ENCODE data around the gene TMEM108.

The TMEM108 gene

DNA sequence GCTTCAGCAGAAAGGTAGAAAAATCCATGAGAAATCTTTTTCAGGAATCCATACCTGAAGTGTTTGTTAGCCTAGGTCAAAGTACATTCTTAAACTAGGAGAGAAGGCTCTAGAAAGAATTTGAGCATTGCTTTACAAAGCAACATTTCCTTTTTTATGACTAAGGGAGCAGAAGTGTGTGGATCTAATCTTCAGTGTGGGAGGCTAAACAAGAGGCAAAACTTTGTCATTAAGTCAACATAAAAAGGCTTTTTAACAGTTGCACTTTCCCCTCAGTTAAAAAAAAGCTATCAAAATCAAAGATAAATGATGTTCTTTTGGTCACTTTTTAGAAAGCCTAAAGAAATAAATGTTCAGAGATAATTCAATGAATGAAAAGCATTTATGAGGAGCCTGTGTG is 154.8 kb downstream of the TMEM108 start:
- no peaks in the 10 kb centered on the region for H3K36me3 Mint-ChIP-seq (ENCODE audit: insufficient read depth)
- ATAC-seq (replicated peaks; ENCODE audit: extremely low read depth, poor library complexity, severe bottlenecking) (no peak), DNase-seq (ENCODE audit: low spot score in 2 of 2) (no peak)
- H3K27ac Mint-ChIP-seq (ENCODE audit: low read depth), result no peak overlapping the region
- H3K4me3 Mint-ChIP-seq, result no peak overlapping the region
- H3K9me3 Mint-ChIP-seq, result no peaks in the 10 kb centered on the region
- no peaks in the 10 kb centered on the region for H3K27me3 Mint-ChIP-seq
- no peaks in the 10 kb centered on the region for H3K4me1 Mint-ChIP-seq

DNA sequence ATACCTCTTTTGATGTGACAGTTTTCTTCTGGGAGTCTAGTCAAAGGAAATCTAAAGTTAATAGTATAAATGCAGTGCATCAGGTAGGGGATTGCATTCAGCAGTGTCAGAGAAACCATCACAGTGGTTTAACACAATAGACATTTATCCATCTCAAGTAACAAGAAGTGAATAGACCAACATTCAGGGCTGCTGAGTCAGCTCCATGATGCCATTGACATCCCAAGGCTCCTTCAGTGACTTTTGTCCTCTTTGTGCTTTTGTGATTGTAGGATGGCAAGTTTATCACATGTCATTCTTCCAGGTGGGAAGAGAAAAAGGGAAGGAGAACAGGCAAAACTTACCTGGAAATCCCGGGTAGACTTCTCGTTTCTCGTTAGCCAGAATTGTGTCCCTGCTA is 158.3 kb downstream of the TMEM108 start:
- no peak overlapping the region for H3K4me3 Mint-ChIP-seq
- no peaks in the 10 kb centered on the region for H3K27me3 Mint-ChIP-seq
- no peaks in the 10 kb centered on the region for H3K4me1 Mint-ChIP-seq
- ATAC-seq (replicated peaks; ENCODE audit: extremely low read depth, poor library complexity, severe bottlenecking), result no peak
- H3K9me3 Mint-ChIP-seq, result no peaks in the 10 kb centered on the region
- H3K27ac Mint-ChIP-seq (ENCODE audit: low read depth), result no peak overlapping the region
- DNase-seq (ENCODE audit: low spot score in 2 of 2), result no peak
- H3K36me3 Mint-ChIP-seq (ENCODE audit: insufficient read depth), result no peaks in the 10 kb centered on the region

DNA sequence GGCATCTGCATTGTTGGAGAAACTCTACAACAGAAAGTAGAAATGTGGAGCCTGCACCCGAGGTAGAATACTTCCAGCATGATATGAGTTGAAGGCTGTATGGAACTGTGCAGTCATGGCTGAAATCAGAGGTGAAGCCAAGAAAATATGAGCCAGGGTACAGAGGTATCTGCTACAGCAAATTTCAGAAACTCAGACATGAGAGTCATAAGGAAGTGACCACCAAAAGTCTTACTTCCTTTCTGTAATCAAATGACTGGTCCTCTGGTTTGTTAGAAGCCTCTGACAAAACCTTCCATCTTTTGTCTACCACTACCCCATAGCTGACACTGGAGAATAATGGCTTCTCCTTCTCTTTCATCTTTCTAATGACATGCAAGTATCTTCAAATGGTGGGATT is 159.4 kb downstream of the TMEM108 start:
- no peaks in the 10 kb centered on the region for H3K36me3 Mint-ChIP-seq (ENCODE audit: insufficient read depth)

DNA sequence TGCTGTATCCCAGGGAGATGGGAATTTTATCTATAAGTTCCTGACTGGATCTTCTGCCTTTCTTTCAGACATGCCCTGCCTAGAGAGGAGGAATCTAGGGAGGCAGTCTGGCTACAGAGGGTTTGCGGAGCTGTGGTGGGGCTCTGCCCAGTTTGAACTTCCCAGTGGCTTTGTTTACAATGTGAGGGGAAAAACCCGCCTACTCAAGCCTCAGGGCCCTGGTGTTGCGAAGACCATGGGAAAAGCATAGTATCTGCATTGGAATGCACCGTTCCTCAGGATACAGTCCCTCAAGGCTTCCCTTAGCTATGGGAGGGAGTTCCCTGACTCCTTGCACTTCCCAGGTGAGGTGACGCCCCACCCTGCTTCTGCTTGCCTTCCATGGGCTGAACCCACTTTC is 168.7 kb downstream of the TMEM108 start:
- DNase-seq (ENCODE audit: low spot score in 2 of 2), result no peak
- H3K4me3 Mint-ChIP-seq, result no peak overlapping the region
- no peak overlapping the region for H3K27ac Mint-ChIP-seq (ENCODE audit: low read depth)
- no peak for ATAC-seq (replicated peaks; ENCODE audit: extremely low read depth, poor library complexity, severe bottlenecking)
- H3K36me3 Mint-ChIP-seq (ENCODE audit: insufficient read depth), result no peaks in the 10 kb centered on the region
- H3K9me3 Mint-ChIP-seq, result peaks cover 12% of the 10 kb centered on the region
- peaks cover 24% of the 10 kb centered on the region for H3K27me3 Mint-ChIP-seq
- H3K4me1 Mint-ChIP-seq, result no peaks in the 10 kb centered on the region

More for the DNA sequence above, 159.4 kb downstream of the TMEM108 start:
- no peaks in the 10 kb centered on the region for H3K9me3 Mint-ChIP-seq
- H3K27ac Mint-ChIP-seq (ENCODE audit: low read depth), result no peak overlapping the region
- DNase-seq (ENCODE audit: low spot score in 2 of 2), result no peak
- no peak overlapping the region for H3K4me3 Mint-ChIP-seq
- ATAC-seq (replicated peaks; ENCODE audit: extremely low read depth, poor library complexity, severe bottlenecking), result no peak
- no peaks in the 10 kb centered on the region for H3K4me1 Mint-ChIP-seq
- H3K27me3 Mint-ChIP-seq, result no peaks in the 10 kb centered on the region

DNA sequence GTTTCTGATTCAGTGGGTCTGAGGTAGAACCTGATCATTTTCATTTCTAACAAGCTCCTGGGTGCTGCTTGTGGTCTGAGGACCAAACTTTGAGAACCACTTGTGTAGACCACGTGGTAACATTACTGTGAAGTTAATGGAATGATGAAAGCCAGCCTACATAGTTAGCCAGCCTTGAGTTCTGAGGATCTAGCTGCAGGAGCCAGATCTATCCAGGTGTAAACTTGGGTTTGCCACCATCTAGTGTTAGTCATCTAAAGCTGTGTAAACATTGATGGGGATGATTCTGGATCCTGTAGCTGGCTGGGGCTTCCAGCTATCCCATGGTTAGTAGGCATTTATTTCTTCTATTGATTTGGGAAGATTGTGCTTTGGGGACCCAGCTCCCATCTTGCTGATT is 170.0 kb downstream of the TMEM108 start:
- ATAC-seq (replicated peaks; ENCODE audit: extremely low read depth, poor library complexity, severe bottlenecking) (no peak), DNase-seq (ENCODE audit: low spot score in 2 of 2) (no peak)
- Mint-ChIP-seq H3K9me3 (peaks cover 9% of the 10 kb centered on the region), H3K27ac (ENCODE audit: low read depth) (no peak overlapping the region), H3K4me3 (no peak overlapping the region), H3K27me3 (peaks cover 23% of the 10 kb centered on the region), H3K36me3 (ENCODE audit: insufficient read depth) (no peaks in the 10 kb centered on the region), H3K4me1 (no peaks in the 10 kb centered on the region)

DNA sequence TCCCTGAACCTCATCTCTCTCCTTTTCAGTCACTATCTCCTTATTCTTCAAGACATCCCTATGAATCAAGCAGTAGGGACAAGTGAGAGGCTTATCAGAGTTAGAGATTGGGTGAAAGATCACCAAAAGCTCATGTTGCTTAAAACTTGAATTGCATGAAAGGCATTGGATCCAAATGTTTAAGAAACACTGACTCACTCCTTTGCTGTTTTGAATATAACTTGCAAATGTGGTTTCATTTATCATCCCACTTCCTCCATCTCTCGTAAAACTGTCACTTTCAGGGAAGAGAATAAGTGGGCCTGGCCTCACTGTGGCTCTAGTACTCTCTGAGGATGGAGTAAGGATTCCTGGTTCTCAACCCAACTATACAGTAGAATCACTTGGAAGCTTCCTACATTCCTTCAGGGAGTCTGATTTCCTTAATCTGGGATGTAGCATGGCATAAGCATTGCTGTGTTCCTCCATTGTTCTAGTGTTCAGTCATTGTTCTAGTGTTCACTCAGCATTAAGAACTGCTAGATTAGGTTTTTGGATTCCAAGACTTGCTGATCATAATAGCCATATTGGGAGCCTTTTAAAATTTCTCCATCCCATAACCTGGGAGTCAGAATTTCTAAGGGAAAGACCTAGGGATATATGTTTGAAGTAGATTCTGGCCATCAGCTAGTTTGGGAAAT is 171.8 kb downstream of the TMEM108 start:
- DNase-seq (ENCODE audit: low spot score in 2 of 2) (no peak), ATAC-seq (replicated peaks; ENCODE audit: extremely low read depth, poor library complexity, severe bottlenecking) (no peak)
- Mint-ChIP-seq H3K4me3 (no peak overlapping the region), H3K36me3 (ENCODE audit: insufficient read depth) (no peaks in the 10 kb centered on the region), H3K4me1 (no peaks in the 10 kb centered on the region), H3K9me3 (no peaks in the 10 kb centered on the region), H3K27ac (ENCODE audit: low read depth) (no peak overlapping the region), H3K27me3 (peaks cover 17% of the 10 kb centered on the region)

DNA sequence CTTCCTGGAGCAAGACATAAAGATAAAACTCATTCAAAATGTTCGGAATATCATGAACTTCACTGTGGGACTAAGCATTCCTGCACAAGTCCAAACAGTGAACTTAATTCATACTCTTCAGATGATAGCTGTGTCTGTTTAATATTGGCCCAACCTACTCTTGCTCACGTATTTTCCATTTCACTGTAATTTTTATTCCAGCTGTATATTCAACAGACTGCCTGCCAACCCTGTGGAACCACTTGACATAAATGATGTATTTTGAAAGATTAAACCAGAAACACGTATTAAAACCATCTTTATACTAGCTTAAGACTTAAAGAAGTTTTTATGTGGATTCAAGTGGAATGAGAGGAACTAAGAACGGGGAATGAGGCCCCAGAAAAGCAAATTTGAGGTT is 172.5 kb downstream of the TMEM108 start:
- no peak for ATAC-seq (replicated peaks; ENCODE audit: extremely low read depth, poor library complexity, severe bottlenecking)
- no peaks in the 10 kb centered on the region for H3K9me3 Mint-ChIP-seq
- H3K36me3 Mint-ChIP-seq (ENCODE audit: insufficient read depth), result no peaks in the 10 kb centered on the region
- DNase-seq (ENCODE audit: low spot score in 2 of 2), result no peak
- H3K4me1 Mint-ChIP-seq, result no peaks in the 10 kb centered on the region
- peaks cover 11% of the 10 kb centered on the region for H3K27me3 Mint-ChIP-seq
- H3K27ac Mint-ChIP-seq (ENCODE audit: low read depth), result no peak overlapping the region
- no peak overlapping the region for H3K4me3 Mint-ChIP-seq

DNA sequence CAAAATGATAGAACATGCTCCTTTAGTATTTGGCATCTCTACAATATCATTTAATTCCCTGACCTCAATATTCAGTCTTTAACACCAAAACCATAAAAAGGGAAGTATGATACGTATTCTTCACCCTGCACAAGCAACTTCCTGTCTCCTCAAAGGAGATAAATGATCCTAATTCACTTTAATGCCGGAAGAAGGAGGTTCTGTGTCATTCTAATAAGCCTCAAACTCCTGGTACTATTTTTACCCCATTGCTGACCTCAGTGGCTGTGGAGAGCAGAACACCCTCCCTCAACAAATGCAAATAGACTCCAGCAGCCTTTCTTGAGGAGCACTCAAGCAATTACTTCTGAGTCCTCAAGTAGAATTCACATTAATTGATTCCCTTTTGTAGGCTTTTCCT is 173.3 kb downstream of the TMEM108 start:
- H3K9me3 Mint-ChIP-seq, result peaks cover under 1% of the 10 kb centered on the region
- H3K4me3 Mint-ChIP-seq, result no peak overlapping the region
- peaks cover 3% of the 10 kb centered on the region for H3K27me3 Mint-ChIP-seq
- H3K4me1 Mint-ChIP-seq, result no peaks in the 10 kb centered on the region
- H3K36me3 Mint-ChIP-seq (ENCODE audit: insufficient read depth), result no peaks in the 10 kb centered on the region
- DNase-seq (ENCODE audit: low spot score in 2 of 2), result no peak
- no peak for ATAC-seq (replicated peaks; ENCODE audit: extremely low read depth, poor library complexity, severe bottlenecking)
- H3K27ac Mint-ChIP-seq (ENCODE audit: low read depth), result no peak overlapping the region

DNA sequence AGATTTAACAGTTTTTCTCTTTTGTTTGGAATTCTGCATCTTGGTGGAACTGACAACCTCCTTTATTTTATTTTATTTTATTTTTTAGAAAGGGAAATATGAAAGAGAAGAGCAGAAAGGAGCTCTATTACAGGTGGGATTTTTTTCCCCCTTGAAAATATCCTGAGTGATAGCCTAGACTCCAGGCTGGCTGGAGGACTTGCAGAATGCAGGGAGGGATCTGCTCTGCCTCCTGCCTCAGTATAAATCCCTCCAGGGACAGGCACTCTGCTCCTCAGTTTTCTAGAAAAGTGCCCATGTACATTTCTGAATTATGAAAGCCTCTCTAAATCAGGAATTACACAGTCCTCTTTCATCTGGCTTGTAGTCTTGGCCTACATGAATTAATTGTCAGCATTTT is 173.7 kb downstream of the TMEM108 start:
- Mint-ChIP-seq H3K4me3 (no peak overlapping the region), H3K36me3 (ENCODE audit: insufficient read depth) (no peaks in the 10 kb centered on the region), H3K4me1 (no peaks in the 10 kb centered on the region), H3K9me3 (peaks cover 5% of the 10 kb centered on the region), H3K27me3 (no peaks in the 10 kb centered on the region), H3K27ac (ENCODE audit: low read depth) (no peak overlapping the region)
- ATAC-seq (replicated peaks; ENCODE audit: extremely low read depth, poor library complexity, severe bottlenecking) (no peak), DNase-seq (ENCODE audit: low spot score in 2 of 2) (no peak)

DNA sequence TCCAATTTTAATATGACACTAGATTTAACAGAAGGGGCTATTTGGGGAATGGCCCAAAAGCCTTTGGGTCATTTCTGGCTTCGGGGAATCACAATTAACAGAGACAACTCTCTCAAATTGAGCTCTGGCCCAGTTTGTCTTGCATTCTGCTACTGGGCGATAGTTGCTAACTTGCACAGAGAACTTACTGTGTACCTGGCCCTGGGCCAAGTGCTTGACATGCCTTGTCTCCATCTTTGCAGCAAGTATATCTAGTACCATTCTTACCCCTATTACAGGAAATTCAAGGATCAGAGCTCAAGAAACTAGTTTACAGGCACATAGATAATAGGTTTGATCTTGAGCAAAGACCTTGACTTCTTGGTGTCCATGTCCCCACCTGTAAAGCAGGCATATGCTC is 175.7 kb downstream of the TMEM108 start:
- Mint-ChIP-seq H3K27me3 (no peaks in the 10 kb centered on the region), H3K36me3 (ENCODE audit: insufficient read depth) (no peaks in the 10 kb centered on the region), H3K4me3 (no peak overlapping the region), H3K4me1 (no peaks in the 10 kb centered on the region), H3K27ac (ENCODE audit: low read depth) (no peak overlapping the region), H3K9me3 (peaks cover 10% of the 10 kb centered on the region)
- ATAC-seq (replicated peaks; ENCODE audit: extremely low read depth, poor library complexity, severe bottlenecking) (no peak), DNase-seq (ENCODE audit: low spot score in 2 of 2) (no peak)

DNA sequence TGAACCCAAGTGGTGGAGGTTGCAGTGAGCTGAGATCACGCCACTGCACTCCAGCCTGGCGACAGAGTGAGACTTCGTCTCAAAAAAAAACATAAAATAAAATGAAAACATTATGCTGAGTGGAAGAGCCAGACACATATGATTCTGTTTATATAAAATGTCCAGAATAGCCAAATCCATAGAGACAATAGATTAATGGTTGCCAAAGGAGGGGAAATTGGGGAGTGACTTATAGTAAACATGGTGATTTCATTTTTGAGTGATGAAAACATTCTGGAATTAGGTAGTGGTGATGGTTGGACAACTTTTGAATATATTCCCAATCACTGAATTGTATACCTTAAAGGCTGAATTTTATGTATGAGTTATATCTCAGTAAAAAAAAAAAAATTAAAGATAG is 189.6 kb downstream of the TMEM108 start:
- no peaks in the 10 kb centered on the region for H3K4me1 Mint-ChIP-seq
- no peak overlapping the region for H3K4me3 Mint-ChIP-seq
- H3K9me3 Mint-ChIP-seq, result no peaks in the 10 kb centered on the region
- H3K27ac Mint-ChIP-seq (ENCODE audit: low read depth), result no peak overlapping the region
- no peaks in the 10 kb centered on the region for H3K36me3 Mint-ChIP-seq (ENCODE audit: insufficient read depth)
- no peak for ATAC-seq (replicated peaks; ENCODE audit: extremely low read depth, poor library complexity, severe bottlenecking)
- DNase-seq (ENCODE audit: low spot score in 2 of 2), result no peak
- no peaks in the 10 kb centered on the region for H3K27me3 Mint-ChIP-seq

DNA sequence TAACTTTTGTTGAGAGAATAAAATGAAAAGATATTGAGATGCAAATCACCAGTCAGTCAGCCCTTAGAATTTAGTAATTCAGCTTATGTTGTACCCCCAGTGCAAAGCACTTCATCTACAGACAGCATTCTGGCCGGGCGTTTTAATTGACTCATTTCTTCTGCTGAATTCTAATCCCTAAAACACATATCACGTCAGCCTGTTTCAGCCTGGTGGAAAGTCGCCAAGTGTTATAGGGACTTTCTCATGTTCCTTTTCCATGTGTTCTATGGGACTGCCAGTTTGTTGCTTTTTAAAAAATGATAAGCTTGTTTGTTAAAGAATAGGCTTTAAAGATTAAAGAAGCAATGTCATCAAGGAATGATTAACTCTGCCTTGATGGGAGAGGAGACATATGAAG is 192.0 kb downstream of the TMEM108 start:
- Mint-ChIP-seq H3K27ac (ENCODE audit: low read depth) (no peak overlapping the region), H3K9me3 (no peaks in the 10 kb centered on the region), H3K27me3 (no peaks in the 10 kb centered on the region), H3K36me3 (ENCODE audit: insufficient read depth) (no peaks in the 10 kb centered on the region), H3K4me1 (no peaks in the 10 kb centered on the region), H3K4me3 (no peak overlapping the region)
- DNase-seq (ENCODE audit: low spot score in 2 of 2) (no peak), ATAC-seq (replicated peaks; ENCODE audit: extremely low read depth, poor library complexity, severe bottlenecking) (no peak)

DNA sequence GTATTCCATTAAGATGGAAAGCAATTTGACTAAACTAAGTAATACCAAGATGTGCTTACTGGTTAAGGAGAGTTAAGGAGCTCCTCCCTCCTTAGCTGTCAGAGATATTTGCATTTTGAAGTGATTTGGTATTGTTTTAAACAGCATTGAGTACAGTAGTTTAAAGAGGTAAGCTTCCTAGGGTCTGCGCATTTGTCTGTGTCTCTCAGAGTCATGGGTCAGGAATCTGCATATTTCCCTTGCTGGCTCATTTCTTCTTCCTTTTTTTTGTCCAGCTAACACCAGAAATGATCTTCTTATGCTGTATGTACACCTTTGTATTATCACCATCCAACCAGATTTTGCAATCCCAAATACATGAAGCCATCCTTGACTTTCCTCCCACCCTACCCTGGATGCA is 198.7 kb downstream of the TMEM108 start:
- Mint-ChIP-seq H3K4me3 (no peak overlapping the region), H3K4me1 (no peaks in the 10 kb centered on the region), H3K36me3 (ENCODE audit: insufficient read depth) (no peaks in the 10 kb centered on the region)

DNA sequence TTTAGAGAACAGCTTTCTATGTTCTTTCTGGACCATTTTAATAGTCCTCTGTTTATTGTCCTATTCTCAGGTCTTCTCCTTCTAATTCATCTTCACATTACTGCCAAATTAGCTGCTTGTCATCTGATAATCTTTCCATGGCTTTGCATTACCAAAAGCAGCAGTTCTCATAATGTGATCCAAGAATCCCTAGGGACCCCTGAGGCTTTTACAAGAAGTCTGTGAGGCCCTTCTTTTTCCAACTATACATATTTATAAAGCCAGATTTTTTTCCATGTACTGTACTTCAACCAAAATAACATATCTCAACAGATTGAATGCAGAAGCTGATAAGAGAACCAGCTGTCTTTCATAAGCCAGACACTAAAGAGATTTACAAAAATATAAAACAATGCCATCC is 199.2 kb downstream of the TMEM108 start:
- Mint-ChIP-seq H3K4me3 (no peak overlapping the region), H3K4me1 (no peaks in the 10 kb centered on the region), H3K36me3 (ENCODE audit: insufficient read depth) (no peaks in the 10 kb centered on the region), H3K27ac (ENCODE audit: low read depth) (no peak overlapping the region), H3K27me3 (peaks cover 10% of the 10 kb centered on the region), H3K9me3 (peaks cover 5% of the 10 kb centered on the region)
- DNase-seq (ENCODE audit: low spot score in 2 of 2) (no peak), ATAC-seq (replicated peaks; ENCODE audit: extremely low read depth, poor library complexity, severe bottlenecking) (no peak)

More for the DNA sequence above, 198.7 kb downstream of the TMEM108 start:
- no peak for DNase-seq (ENCODE audit: low spot score in 2 of 2)
- peaks cover under 1% of the 10 kb centered on the region for H3K9me3 Mint-ChIP-seq
- ATAC-seq (replicated peaks; ENCODE audit: extremely low read depth, poor library complexity, severe bottlenecking), result no peak
- no peak overlapping the region for H3K27ac Mint-ChIP-seq (ENCODE audit: low read depth)
- H3K27me3 Mint-ChIP-seq, result peaks cover 10% of the 10 kb centered on the region

Measured in central memory CD8-positive, alpha-beta T cell (primary cell).